ENCODE measurements around the gene GADD45G.

Gene GADD45G

DNA sequence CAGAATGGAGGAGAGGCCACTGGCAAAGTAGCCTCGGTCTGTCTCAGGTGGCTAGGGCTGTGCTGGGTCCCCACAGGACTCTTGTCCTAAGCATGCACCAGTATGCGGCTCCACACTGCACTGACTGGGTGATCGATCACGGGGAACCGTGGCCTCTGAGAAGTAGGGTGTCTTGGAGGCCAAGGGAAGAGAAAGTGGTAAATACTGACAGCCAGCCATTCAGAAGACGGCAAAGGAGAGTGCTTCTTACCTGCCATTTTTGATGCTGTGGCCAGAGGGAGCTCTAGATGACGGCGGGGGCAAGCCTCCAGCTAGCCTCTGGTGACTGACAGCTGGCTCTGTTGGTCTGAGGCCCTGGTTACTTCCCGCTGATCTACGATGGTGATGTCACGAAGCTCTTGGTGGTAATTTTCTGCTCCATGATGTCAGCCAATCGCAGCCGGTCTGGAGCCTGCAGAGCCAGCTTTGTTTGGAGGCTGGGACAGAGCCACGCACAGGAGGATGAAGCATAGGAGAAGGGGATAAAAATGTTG, 40.4 kb upstream of the GADD45G start:
- TF ChIP-seq Cebpa-rat (IDR thresholded peaks at IDR 0.05) = no peak

GRCh38 chr9:89567649-89568048, 37.2 kb upstream of the GADD45G start:
- Histone ChIP-seq H3K4me3 (no peak overlapping the region), H4K20me1 (no peaks in the 10 kb centered on the region), H3K27me3 (no peaks in the 10 kb centered on the region), H3K27ac (no peak overlapping the region), H3K4me2 (no peak overlapping the region), H3K9ac (no peak overlapping the region), H3K4me1 (peaks cover 0 to 26% (median 8%) of the 10 kb centered on the region in 10 experiments; a peak in 13 of 20 replicates), H3K9me3 (replicated peaks in 1 of 11) (peaks cover 0 to 20% (median 13%) of the 10 kb centered on the region in 11 experiments; a peak in 17 of 22 replicates), H3K36me3 (no peaks in the 10 kb centered on the region)
- TF ChIP-seq Cebpa-rat (IDR thresholded peaks at IDR 0.05) = no peak

More for the DNA sequence above, 40.4 kb upstream of the GADD45G start:
- peak overlapping the region in 6 of 11 experiments; percentile 21 to 86 (median 30); a peak in 9 of 22 replicates for H3K4me2 ChIP-seq
- H3K27ac ChIP-seq = no peak overlapping the region
- H3K4me3 ChIP-seq = no peak overlapping the region
- no peaks in the 10 kb centered on the region for H3K27me3 ChIP-seq
- H3K9me3 ChIP-seq (replicated peaks in 1 of 11) = peaks cover 0 to 20% (median 13%) of the 10 kb centered on the region in 11 experiments; a peak in 17 of 22 replicates
- H3K36me3 ChIP-seq = no peaks in the 10 kb centered on the region
- H3K4me1 ChIP-seq = peaks cover 0 to 48% (median 22%) of the 10 kb centered on the region in 10 experiments; a peak in 16 of 20 replicates
- H3K9ac ChIP-seq = no peak overlapping the region
- no peaks in the 10 kb centered on the region for H4K20me1 ChIP-seq

DNA sequence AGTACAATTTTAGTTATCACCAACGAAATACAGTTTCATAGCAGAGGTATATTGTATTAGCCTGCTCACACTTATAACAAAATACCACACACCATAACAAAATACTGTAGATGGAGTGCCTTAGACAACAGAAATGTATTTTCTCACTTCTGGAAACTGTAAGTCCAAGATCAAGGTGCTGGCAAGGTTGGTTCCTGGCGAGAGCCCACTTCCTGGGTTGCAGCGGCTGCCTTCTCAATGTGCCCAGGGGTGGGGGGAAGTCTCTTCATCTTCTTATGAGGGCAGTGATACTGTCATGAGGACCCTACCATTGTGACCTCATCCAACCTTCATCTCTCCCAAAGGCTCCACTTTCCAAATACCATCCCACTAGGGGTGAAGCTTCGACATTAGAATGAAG, 30.5 kb upstream of the GADD45G start:
- Histone ChIP-seq H3K4me2 (no peak overlapping the region), H3K9me3 (replicated peaks in 1 of 11) (peaks cover 0 to 5% (median 0%) of the 10 kb centered on the region in 11 experiments; a peak in 6 of 22 replicates), H3K27me3 (no peaks in the 10 kb centered on the region)

DNA sequence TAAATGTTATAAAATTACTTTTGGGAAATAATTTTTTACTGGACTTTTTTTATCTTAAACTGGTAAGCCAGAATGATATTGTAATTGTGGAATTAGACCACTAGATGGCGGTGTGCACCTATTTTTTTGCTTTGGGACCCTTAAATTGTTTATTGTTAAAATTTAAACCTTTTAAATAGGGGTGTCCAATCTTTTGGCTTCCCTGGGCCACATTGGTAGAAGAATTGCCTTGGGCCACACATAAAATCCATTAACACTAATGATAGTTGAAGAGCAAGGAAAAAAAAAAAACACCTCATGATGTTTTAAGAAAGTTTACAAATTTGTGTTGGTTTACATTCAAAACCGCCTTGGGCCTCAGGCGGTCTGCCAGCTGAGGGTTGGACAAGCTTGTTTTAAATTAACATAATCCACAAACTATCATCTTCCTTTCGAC, 28.4 kb upstream of the GADD45G start:
- Histone ChIP-seq H3K9ac (no peak overlapping the region), H3K27me3 (no peaks in the 10 kb centered on the region), H3K9me3 (replicated peaks in 1 of 11) (peaks cover 0 to 5% (median 0%) of the 10 kb centered on the region in 11 experiments; a peak in 6 of 22 replicates), H3K36me3 (no peaks in the 10 kb centered on the region), H3K4me2 (no peak overlapping the region), H3K27ac (no peak overlapping the region), H3K4me1 (peaks cover 7 to 17% (median 14%) of the 10 kb centered on the region in 10 experiments; a peak in 19 of 20 replicates), H3K4me3 (no peak overlapping the region), H4K20me1 (no peaks in the 10 kb centered on the region)
- no peak for TF ChIP-seq Cebpa-rat (IDR thresholded peaks at IDR 0.05)

More for the DNA sequence above, 30.5 kb upstream of the GADD45G start:
- Histone ChIP-seq H3K36me3 (no peaks in the 10 kb centered on the region), H3K9ac (no peak overlapping the region), H4K20me1 (no peaks in the 10 kb centered on the region), H3K4me1 (peaks cover 0 to 10% (median 1%) of the 10 kb centered on the region in 10 experiments; a peak in 10 of 20 replicates), H3K4me3 (no peak overlapping the region), H3K27ac (no peak overlapping the region)
- TF ChIP-seq Cebpa-rat (IDR thresholded peaks at IDR 0.05) = no peak

GRCh38 chr9:89577363-89577762, 27.4 kb upstream of the GADD45G start:
- H3K27ac ChIP-seq = no peak overlapping the region
- peaks cover 0 to 5% (median 0%) of the 10 kb centered on the region in 11 experiments; a peak in 6 of 22 replicates for H3K9me3 ChIP-seq (replicated peaks in 1 of 11)
- H3K4me1 ChIP-seq = peaks cover 7 to 16% (median 14%) of the 10 kb centered on the region in 10 experiments; a peak in 19 of 20 replicates
- H3K4me2 ChIP-seq = no peak overlapping the region
- no peak for TF ChIP-seq Cebpa-rat (IDR thresholded peaks at IDR 0.05)
- no peak overlapping the region for H3K9ac ChIP-seq
- H3K36me3 ChIP-seq = no peaks in the 10 kb centered on the region
- H3K27me3 ChIP-seq = no peaks in the 10 kb centered on the region
- no peak overlapping the region for H3K4me3 ChIP-seq
- no peaks in the 10 kb centered on the region for H4K20me1 ChIP-seq

DNA sequence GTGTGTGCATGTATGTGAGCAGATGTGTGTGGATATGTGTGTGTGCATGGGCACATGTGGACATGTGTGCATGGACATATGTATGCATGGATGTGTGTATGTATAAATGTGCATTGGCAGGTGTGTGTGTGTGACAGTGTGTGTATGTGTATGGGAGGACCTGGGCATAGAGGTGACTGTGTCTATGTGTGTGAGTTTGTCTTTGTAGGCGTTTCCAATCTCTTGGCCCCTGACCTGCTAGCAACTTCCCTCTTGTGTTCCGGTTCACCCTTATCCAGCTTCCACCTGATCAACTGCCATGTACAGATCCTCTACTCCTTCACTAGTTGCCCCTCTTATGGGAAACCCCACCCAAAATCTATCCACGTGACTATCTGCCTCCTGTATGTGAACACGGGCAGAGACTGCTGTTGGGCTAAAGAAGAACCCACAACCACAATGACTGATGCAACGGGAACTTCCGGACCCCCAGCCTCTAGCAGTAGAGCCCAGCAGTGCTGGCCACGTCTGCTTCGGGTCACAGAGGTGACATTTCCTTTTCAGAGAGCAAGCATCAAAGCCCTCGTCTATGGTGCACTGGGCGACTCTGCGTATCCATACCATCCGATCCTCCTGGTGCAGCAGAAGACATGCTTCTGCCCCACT, 24.9 kb upstream of the GADD45G start:
- H3K27ac ChIP-seq = peak overlapping the region in 1 of 11 experiments; percentile 32; a peak in 1 of 22 replicates
- no peaks in the 10 kb centered on the region for H3K27me3 ChIP-seq
- peaks cover 7 to 16% (median 8%) of the 10 kb centered on the region in 10 experiments; a peak in 17 of 20 replicates for H3K4me1 ChIP-seq
- TF ChIP-seq Cebpa-rat (IDR thresholded peaks at IDR 0.05) = no peak
- no peak overlapping the region for H3K4me3 ChIP-seq
- H3K36me3 ChIP-seq = no peaks in the 10 kb centered on the region
- peak overlapping the region; percentile 2 to 57 (median 38); a peak in 18 of 22 replicates for H3K4me2 ChIP-seq
- H3K9me3 ChIP-seq (replicated peaks in 1 of 11) = peaks cover 6 to 22% (median 14%) of the 10 kb centered on the region in 11 experiments; a peak in 16 of 22 replicates
- H4K20me1 ChIP-seq = no peaks in the 10 kb centered on the region
- H3K9ac ChIP-seq = no peak overlapping the region

DNA sequence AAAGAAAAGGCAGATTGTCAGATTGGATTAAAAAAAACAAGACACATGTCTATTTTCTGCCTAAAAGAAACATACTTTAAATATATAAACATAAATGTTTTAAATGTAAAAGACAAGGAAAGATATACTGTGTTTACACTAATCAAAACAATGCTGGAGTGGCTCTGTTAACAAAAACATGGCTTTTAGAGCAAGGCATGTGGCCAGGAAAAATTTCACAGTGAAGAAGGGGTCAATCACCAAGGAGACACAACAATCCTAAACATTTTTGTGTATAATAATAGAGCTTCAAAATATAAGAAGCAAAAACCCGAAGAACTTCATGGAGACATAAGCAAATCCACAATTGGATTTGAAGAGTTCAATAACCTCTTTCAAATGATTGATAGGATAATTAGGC, 18.5 kb upstream of the GADD45G start:
- H3K4me1 ChIP-seq = no peaks in the 10 kb centered on the region
- H4K20me1 ChIP-seq = no peaks in the 10 kb centered on the region
- H3K36me3 ChIP-seq = no peaks in the 10 kb centered on the region
- no peak for TF ChIP-seq Cebpa-rat (IDR thresholded peaks at IDR 0.05)
- no peaks in the 10 kb centered on the region for H3K27me3 ChIP-seq
- H3K4me2 ChIP-seq = no peak overlapping the region
- no peak overlapping the region for H3K27ac ChIP-seq
- H3K4me3 ChIP-seq = no peak overlapping the region
- H3K9me3 ChIP-seq (replicated peaks in 1 of 11) = peaks cover 6 to 18% (median 12%) of the 10 kb centered on the region in 11 experiments; a peak in 12 of 22 replicates
- no peak overlapping the region for H3K9ac ChIP-seq

- no peaks in the 10 kb centered on the region for H3K36me3 ChIP-seq
- no peak for TF ChIP-seq Cebpa-rat (IDR thresholded peaks at IDR 0.05)
- no peaks in the 10 kb centered on the region for H4K20me1 ChIP-seq
These were observed 16.4 kb upstream of the GADD45G start for GRCh38 chr9:89588271-89588879.

GRCh38 chr9:89590415-89590814, 14.4 kb upstream of the GADD45G start:
- H3K27me3 ChIP-seq = no peaks in the 10 kb centered on the region
- no peaks in the 10 kb centered on the region for H3K9me3 ChIP-seq (replicated peaks in 1 of 11)
- H3K36me3 ChIP-seq = no peaks in the 10 kb centered on the region
- no peak overlapping the region for H3K27ac ChIP-seq
- TF ChIP-seq Cebpa-rat (IDR thresholded peaks at IDR 0.05) = no peak
- no peak overlapping the region for H3K9ac ChIP-seq
- H3K4me2 ChIP-seq = no peak overlapping the region
- H3K4me3 ChIP-seq = no peak overlapping the region
- no peaks in the 10 kb centered on the region for H3K4me1 ChIP-seq
- H4K20me1 ChIP-seq = no peaks in the 10 kb centered on the region

More at GRCh38 chr9:89588271-89588879, 16.4 kb upstream of the GADD45G start:
- H3K27me3 ChIP-seq = no peaks in the 10 kb centered on the region
- peaks cover 6 to 15% (median 11%) of the 10 kb centered on the region in 11 experiments; a peak in 12 of 22 replicates for H3K9me3 ChIP-seq (replicated peaks in 1 of 11)
- no peak overlapping the region for H3K27ac ChIP-seq
- H3K9ac ChIP-seq = no peak overlapping the region
- H3K4me1 ChIP-seq = no peaks in the 10 kb centered on the region
- no peak overlapping the region for H3K4me3 ChIP-seq
- H3K4me2 ChIP-seq = no peak overlapping the region
